ENCODE measurements around the gene TMCC3. TPM values are rescaled to one million over a fixed set of nuclear protein-coding genes. Genes with fewer than 3 reads are reported as not detected.

TMCC3 gene
- total RNA-seq, 4 donors from 2014 or later, result 12.4 to 47.3 (median 32.7) TPM

DNA sequence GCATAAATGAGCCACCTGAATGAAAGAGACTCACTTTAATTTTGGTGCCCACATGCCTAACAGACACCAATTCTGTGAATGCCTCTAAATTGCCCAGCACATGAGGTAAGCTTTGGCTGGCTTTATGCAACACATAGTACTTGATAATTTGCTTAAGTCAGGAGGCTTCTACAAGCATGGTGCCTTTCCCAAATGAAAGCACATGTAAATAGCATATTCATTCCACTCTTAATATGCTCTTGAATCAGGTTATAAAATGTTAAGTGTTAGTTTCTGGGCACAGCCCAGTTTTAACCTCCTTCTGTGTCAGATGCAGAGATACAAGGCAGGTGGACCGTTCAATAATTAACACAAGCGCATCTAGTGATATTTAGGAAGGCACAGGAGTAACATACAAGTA is 15.6 kb downstream of the TMCC3 start:
- H3K36me3 ChIP-seq, result no peaks in the 10 kb centered on the region
- H3K27me3 ChIP-seq, result no peaks in the 10 kb centered on the region
- intact Hi-C loops (cut with DNase I; ENCODE audit: low total_unique reads), result no loop called here
- no peaks in the 10 kb centered on the region for H3K4me1 ChIP-seq
- no peak overlapping the region for H3K4me3 ChIP-seq
- no peaks in the 10 kb centered on the region for H3K9me3 ChIP-seq
- TF ChIP-seq POLR2A (IDR thresholded peaks at IDR 0.05), result no peak
- TF ChIP-seq, protein P1, sequence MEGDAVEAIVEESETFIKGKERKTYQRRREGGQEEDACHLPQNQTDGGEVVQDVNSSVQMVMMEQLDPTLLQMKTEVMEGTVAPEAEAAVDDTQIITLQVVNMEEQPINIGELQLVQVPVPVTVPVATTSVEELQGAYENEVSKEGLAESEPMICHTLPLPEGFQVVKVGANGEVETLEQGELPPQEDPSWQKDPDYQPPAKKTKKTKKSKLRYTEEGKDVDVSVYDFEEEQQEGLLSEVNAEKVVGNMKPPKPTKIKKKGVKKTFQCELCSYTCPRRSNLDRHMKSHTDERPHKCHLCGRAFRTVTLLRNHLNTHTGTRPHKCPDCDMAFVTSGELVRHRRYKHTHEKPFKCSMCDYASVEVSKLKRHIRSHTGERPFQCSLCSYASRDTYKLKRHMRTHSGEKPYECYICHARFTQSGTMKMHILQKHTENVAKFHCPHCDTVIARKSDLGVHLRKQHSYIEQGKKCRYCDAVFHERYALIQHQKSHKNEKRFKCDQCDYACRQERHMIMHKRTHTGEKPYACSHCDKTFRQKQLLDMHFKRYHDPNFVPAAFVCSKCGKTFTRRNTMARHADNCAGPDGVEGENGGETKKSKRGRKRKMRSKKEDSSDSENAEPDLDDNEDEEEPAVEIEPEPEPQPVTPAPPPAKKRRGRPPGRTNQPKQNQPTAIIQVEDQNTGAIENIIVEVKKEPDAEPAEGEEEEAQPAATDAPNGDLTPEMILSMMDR (IDR thresholded peaks at IDR 0.05), result no peak
- H3K27ac ChIP-seq, result no peak overlapping the region
- no peak for DNase-seq

DNA sequence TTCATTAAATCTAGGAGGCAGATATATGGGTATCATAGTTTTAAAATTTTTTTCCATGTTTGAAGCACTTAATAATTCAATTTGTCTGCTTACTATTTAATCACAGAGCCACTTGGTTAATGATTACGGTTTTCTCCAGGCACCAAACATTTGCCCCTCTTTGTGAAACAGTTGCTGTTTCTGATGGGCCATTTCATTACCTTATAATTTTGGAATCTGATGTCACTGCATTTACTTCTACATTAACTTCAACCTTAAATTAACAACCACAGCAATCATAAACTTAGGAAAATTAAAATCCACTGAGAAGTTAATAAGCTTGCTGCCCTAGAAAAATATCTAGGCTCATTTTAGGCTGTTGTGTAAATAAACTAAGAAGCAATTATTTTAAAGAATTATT is 17.0 kb downstream of the TMCC3 start:
- no peaks in the 10 kb centered on the region for H3K9me3 ChIP-seq

DNA sequence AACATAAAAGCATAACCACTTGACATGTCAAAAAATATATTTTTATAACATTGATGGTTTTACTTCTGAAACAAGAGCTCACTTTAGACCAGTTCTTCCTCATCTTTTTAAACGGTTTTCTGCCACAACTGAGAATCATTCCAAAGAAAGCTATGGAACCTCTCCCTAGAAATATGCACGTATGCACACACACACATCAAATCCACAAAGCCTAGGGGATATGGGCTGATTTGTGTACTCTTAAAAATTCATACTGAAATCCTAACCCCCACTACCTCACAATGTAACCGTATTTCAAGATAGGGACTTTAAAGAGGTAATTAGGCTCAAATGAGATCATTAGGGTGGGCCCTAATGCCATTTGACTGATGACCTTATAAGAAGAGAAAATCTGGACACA is 19.3 kb downstream of the TMCC3 start:
- DNase-seq, result no peak
- Histone ChIP-seq H3K27me3 (no peaks in the 10 kb centered on the region), H3K27ac (no peak overlapping the region), H3K4me3 (no peak overlapping the region), H3K4me1 (no peaks in the 10 kb centered on the region), H3K36me3 (no peaks in the 10 kb centered on the region), H3K9me3 (no peaks in the 10 kb centered on the region)
- intact Hi-C loops (cut with DNase I; ENCODE audit: low total_unique reads), result no loop called here
- TF ChIP-seq, protein P1 (IDR thresholded peaks at IDR 0.05), result no peak
- no peak for TF ChIP-seq POLR2A (IDR thresholded peaks at IDR 0.05)

More for the DNA sequence above, 17.0 kb downstream of the TMCC3 start:
- no peaks in the 10 kb centered on the region for H3K27me3 ChIP-seq
- DNase-seq, result no peak
- H3K4me1 ChIP-seq, result no peaks in the 10 kb centered on the region
- no peak for TF ChIP-seq POLR2A (IDR thresholded peaks at IDR 0.05)
- TF ChIP-seq, protein P1 (IDR thresholded peaks at IDR 0.05), result no peak
- H3K4me3 ChIP-seq, result no peak overlapping the region
- H3K36me3 ChIP-seq, result no peaks in the 10 kb centered on the region
- H3K27ac ChIP-seq, result no peak overlapping the region
- intact Hi-C loops (cut with DNase I; ENCODE audit: low total_unique reads), result no loop called here

DNA sequence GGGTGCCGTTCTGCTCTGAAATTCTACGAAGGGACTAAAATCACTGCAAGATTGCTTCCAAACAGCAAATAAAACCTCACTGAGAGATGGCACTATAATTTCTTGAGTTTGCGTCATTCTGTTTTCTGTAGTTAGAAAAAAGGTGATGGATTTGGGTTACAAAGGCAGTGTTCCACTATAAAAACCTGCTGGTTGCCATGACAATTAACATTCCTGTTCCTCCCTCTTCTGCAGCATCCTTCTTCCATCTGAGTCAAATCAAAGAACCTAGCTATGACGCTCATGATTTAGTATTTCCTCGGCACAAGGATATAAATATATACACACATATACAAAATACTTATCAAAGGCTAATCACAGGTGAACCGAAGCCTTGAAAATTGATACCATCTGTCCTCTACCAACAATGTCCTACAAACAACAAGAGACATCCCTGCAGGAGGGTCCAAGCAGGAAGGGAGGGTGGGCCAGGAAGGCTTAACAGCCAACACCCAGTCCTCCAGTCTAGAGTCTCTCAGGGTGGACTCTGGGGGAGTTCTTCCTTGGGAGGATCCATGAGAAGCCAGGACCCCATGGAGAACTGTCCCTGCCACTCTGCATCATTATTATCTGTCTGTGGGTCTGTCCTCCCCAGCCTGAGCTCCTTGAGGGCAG is 21.4 kb downstream of the TMCC3 start:
- no peak for DNase-seq
- no peaks in the 10 kb centered on the region for H3K9me3 ChIP-seq
- TF ChIP-seq POLR2A (IDR thresholded peaks at IDR 0.05), result no peak
- TF ChIP-seq, protein P1 (IDR thresholded peaks at IDR 0.05), result no peak
- intact Hi-C loops (cut with DNase I; ENCODE audit: low total_unique reads), result no loop called here
- H3K4me3 ChIP-seq, result no peak overlapping the region
- H3K4me1 ChIP-seq, result no peaks in the 10 kb centered on the region
- H3K36me3 ChIP-seq, result no peaks in the 10 kb centered on the region
- no peak overlapping the region for H3K27ac ChIP-seq
- no peaks in the 10 kb centered on the region for H3K27me3 ChIP-seq

DNA sequence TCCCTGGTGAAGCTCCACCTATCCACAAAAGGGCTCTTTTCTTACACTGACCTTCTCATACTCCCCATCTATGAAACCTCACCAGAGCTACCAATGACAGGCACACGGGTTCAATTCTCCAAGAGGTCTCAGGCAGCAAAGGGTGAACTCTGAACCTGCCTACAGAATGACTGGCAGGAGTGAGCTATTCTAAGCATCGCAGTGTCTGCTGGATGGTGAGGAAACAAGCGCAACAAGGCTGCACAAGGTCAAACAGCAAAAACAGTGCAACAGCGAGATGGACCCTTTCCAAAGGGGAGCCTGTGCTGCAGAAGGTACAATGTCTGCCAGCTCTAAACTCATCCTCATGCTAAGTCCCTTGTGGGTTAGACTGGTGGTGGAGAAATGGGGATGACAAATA is 22.0 kb downstream of the TMCC3 start:
- intact Hi-C loops (cut with DNase I; ENCODE audit: low total_unique reads), result no loop called here
- no peaks in the 10 kb centered on the region for H3K4me1 ChIP-seq
- no peaks in the 10 kb centered on the region for H3K9me3 ChIP-seq
- H3K36me3 ChIP-seq, result no peaks in the 10 kb centered on the region
- no peak for TF ChIP-seq POLR2A (IDR thresholded peaks at IDR 0.05)
- TF ChIP-seq, protein P1 (IDR thresholded peaks at IDR 0.05), result no peak
- DNase-seq, result no peak
- H3K27me3 ChIP-seq, result no peaks in the 10 kb centered on the region
- H3K4me3 ChIP-seq, result no peak overlapping the region
- no peak overlapping the region for H3K27ac ChIP-seq

Data from uterus (tissue), 4 donors.